Activated naive CD4-positive, alpha-beta T cell treated with anti-CD3 and anti-CD28 coated beads, Interleukin-2, amount 50 U/mL, for 24 hours (primary cell): ENCODE data around the gene CERS5.
"Not testable (repeated sequence)": the region's sequence is repeated elsewhere in the genome, so short reads cannot be mapped to it uniquely, and the experiment has no call there.

Experiments
- H3K27ac Mint-ChIP-seq: one replicate; pipeline ENCODE4 v1.8.0; 2021; ENCODE audit warnings: mild to moderate bottlenecking, mixed read lengths
- H3K27me3 Mint-ChIP-seq: one replicate; pipeline ENCODE4 v1.8.0; 2021; ENCODE audit warnings: mixed read lengths
- H3K36me3 Mint-ChIP-seq: one replicate; pipeline ENCODE4 v1.8.0; 2021; ENCODE audit warnings: mixed read lengths
- H3K4me1 Mint-ChIP-seq: one replicate; pipeline ENCODE4 v1.8.0; 2021; ENCODE audit warnings: mixed read lengths
- H3K4me3 Mint-ChIP-seq: one replicate; pipeline ENCODE4 v1.8.0; 2021; ENCODE audit warnings: mild to moderate bottlenecking, mixed read lengths
- H3K9me3 Mint-ChIP-seq: one replicate; pipeline ENCODE4 v1.8.0; 2021; ENCODE audit warnings: mixed read lengths

Gene CERS5

GRCh38 chr12:50164963-50165362, 2.2 kb downstream of the CERS5 start:
- peak overlapping the region; percentile 90 for H3K27ac Mint-ChIP-seq
- peaks cover 1% of the 10 kb centered on the region for H3K36me3 Mint-ChIP-seq
- peaks cover 33% of the 10 kb centered on the region for H3K4me1 Mint-ChIP-seq
- H3K27me3 Mint-ChIP-seq = no peaks in the 10 kb centered on the region
- H3K9me3 Mint-ChIP-seq = no peaks in the 10 kb centered on the region
- peak overlapping the region; percentile 37 for H3K4me3 Mint-ChIP-seq

- no peaks in the 10 kb centered on the region for H3K27me3 Mint-ChIP-seq
- H3K9me3 Mint-ChIP-seq = no peaks in the 10 kb centered on the region
- H3K4me3 Mint-ChIP-seq = no peak overlapping the region
- H3K4me1 Mint-ChIP-seq = peaks cover 49% of the 10 kb centered on the region
- no peak overlapping the region for H3K27ac Mint-ChIP-seq
- H3K36me3 Mint-ChIP-seq = peaks cover 5% of the 10 kb centered on the region
Measured at GRCh38 chr12:50162230-50162629, 4.9 kb downstream of the CERS5 start.

DNA sequence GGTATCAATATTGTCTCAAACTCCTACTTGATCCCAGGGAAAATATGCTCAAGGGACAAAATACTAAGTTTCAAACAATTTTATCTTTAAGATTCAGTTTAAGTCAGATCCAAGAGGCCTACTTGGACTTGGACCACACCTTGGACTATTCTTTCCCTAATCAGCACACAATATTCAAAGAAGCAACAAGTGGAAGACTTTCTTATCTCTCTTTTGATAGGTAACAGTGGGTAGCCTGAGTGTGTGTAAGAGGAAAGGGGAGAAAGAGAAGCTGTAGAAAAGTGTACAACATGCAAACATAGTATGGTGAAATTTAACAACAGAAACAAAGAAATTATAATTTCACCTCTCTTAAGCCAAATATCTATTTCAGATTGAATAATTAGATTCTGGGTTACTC, 6.5 kb downstream of the CERS5 start:
- H3K27me3 Mint-ChIP-seq = no peaks in the 10 kb centered on the region
- H3K4me3 Mint-ChIP-seq = no peak overlapping the region
- H3K27ac Mint-ChIP-seq = peak overlapping the region; percentile 20
- H3K36me3 Mint-ChIP-seq = peaks cover 4% of the 10 kb centered on the region
- peaks cover 43% of the 10 kb centered on the region for H3K4me1 Mint-ChIP-seq
- H3K9me3 Mint-ChIP-seq = no peaks in the 10 kb centered on the region

- Mint-ChIP-seq H3K36me3 (peaks cover 4% of the 10 kb centered on the region), H3K4me1 (peaks cover 30% of the 10 kb centered on the region), H3K27me3 (no peaks in the 10 kb centered on the region), H3K27ac (peak overlapping the region; percentile 31), H3K9me3 (no peaks in the 10 kb centered on the region), H3K4me3 (no peak overlapping the region)
Measured at GRCh38 chr12:50157259-50157658, 9.9 kb downstream of the CERS5 start.

DNA sequence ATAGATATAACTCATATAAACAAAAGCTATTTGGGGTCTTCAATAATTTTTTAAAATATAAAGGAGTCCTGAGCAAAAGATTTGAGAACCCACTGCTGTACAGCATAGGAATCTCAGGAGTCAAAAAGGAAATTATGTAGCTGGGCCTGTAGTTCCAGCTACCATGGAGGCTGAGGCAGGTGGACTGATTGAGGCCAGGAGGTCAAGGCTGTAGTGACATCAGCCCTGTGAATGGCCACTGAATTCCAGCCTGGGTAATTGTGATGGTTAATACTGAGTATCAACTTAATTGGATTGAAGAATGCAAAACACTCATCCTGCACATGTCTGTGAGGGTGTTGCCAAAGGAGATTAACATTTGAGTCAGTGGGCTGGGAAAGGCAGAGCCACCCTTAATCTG, 10.5 kb downstream of the CERS5 start:
- H3K27me3 Mint-ChIP-seq = no peaks in the 10 kb centered on the region
- no peak overlapping the region for H3K27ac Mint-ChIP-seq
- H3K4me1 Mint-ChIP-seq = peaks cover 33% of the 10 kb centered on the region
- H3K9me3 Mint-ChIP-seq = no peaks in the 10 kb centered on the region
- H3K36me3 Mint-ChIP-seq = peaks cover 4% of the 10 kb centered on the region
- H3K4me3 Mint-ChIP-seq = no peak overlapping the region

DNA sequence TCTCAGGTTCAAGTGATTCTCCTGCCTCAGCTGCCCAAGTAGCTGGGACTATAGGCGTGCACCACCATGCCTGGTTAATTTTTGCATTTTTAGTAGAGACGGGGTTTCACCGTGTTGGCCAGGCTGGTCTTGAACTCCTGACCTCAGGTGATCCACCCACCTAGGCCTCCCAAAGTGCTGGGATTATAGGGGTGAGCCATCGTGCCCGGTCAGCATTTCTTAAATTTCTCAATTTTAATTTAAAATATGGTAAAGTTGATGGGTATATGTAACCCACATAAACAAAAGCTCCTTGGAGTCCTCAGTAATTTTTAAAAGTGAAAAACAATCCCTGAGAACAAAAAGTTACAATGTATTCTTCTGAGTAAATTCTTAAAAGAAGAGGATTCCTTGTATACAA, 12.2 kb downstream of the CERS5 start:
- not testable (repeated sequence) for H3K27me3 Mint-ChIP-seq, H3K4me3 Mint-ChIP-seq, H3K36me3 Mint-ChIP-seq, H3K9me3 Mint-ChIP-seq, H3K27ac Mint-ChIP-seq
- H3K4me1 Mint-ChIP-seq = peaks cover 35% of the 10 kb centered on the region

GRCh38 chr12:50151047-50151687, 16.0 kb downstream of the CERS5 start:
- H3K4me1 Mint-ChIP-seq = peaks cover 22% of the 10 kb centered on the region
- H3K27ac Mint-ChIP-seq = peak overlapping the region; percentile 71
- H3K9me3 Mint-ChIP-seq = no peaks in the 10 kb centered on the region
- H3K4me3 Mint-ChIP-seq = no peak overlapping the region
- H3K27me3 Mint-ChIP-seq = no peaks in the 10 kb centered on the region
- H3K36me3 Mint-ChIP-seq = no peaks in the 10 kb centered on the region

- H3K4me1 Mint-ChIP-seq = peaks cover 27% of the 10 kb centered on the region
Measured at GRCh38 chr12:50149311-50149710, 17.9 kb downstream of the CERS5 start.

DNA sequence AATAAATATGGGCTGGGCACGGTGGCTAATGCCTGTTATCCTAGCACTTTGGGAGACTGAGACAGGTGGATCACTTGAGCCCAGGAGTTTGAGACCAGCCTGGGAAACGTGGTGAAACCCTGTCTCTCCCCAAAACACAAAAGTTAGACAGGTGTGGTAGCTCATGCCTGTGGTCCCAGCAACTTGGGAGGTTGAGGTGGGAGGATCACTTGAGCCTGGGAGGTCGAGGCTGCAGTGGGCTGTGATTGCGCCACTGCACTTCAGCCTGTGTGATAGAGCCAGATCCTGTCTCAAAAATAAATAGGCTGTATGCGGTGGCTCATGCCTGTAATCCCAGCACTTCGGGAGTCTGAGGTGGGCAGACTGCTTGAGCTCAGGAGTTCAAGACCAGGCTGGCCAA, 19.2 kb downstream of the CERS5 start:
- not testable (repeated sequence) for H3K4me3 Mint-ChIP-seq, H3K36me3 Mint-ChIP-seq, H3K9me3 Mint-ChIP-seq, H3K27ac Mint-ChIP-seq, H3K27me3 Mint-ChIP-seq
- peaks cover 27% of the 10 kb centered on the region for H3K4me1 Mint-ChIP-seq

More at GRCh38 chr12:50149311-50149710, 17.9 kb downstream of the CERS5 start:
- Mint-ChIP-seq H3K9me3 (no peaks in the 10 kb centered on the region), H3K27ac (peak overlapping the region; percentile 30), H3K4me3 (no peak overlapping the region), H3K36me3 (peaks cover 1% of the 10 kb centered on the region), H3K27me3 (no peaks in the 10 kb centered on the region)

- H3K9me3 Mint-ChIP-seq = no peaks in the 10 kb centered on the region
- H3K27ac Mint-ChIP-seq = no peak overlapping the region
- H3K36me3 Mint-ChIP-seq = peaks cover 1% of the 10 kb centered on the region
- H3K4me1 Mint-ChIP-seq = peaks cover 27% of the 10 kb centered on the region
- no peak overlapping the region for H3K4me3 Mint-ChIP-seq
- H3K27me3 Mint-ChIP-seq = no peaks in the 10 kb centered on the region
Measured at GRCh38 chr12:50147281-50147680, 19.9 kb downstream of the CERS5 start.

GRCh38 chr12:50145439-50145838, 21.7 kb downstream of the CERS5 start:
- H3K4me3 Mint-ChIP-seq = no peak overlapping the region
- H3K27ac Mint-ChIP-seq = no peak overlapping the region
- no peaks in the 10 kb centered on the region for H3K9me3 Mint-ChIP-seq

DNA sequence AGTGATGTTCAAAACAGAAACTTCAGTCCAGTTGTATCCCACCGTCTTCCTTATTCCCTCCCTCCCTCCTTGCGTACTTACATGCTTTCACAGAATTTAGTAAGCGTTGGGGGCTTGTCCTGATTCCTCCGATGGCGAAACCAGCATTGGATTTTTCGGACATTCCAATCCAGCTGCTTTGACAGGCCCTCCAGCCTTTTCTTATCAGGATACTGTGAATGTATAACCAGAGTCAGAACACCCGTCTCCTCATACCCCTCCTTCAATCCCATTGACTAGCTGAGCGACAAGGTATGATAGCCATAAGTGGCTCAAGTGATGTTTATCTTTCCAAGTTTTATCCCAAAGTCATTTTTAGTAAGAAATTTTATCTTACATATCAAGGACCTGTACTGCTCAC, 24.2 kb downstream of the CERS5 start:
- Mint-ChIP-seq H3K27me3 (no peaks in the 10 kb centered on the region), H3K4me1 (peaks cover 5% of the 10 kb centered on the region), H3K4me3 (no peak overlapping the region), H3K36me3 (peaks cover 5% of the 10 kb centered on the region), H3K9me3 (no peaks in the 10 kb centered on the region), H3K27ac (no peak overlapping the region)

More at GRCh38 chr12:50145439-50145838, 21.7 kb downstream of the CERS5 start:
- H3K36me3 Mint-ChIP-seq = peaks cover 5% of the 10 kb centered on the region
- H3K27me3 Mint-ChIP-seq = no peaks in the 10 kb centered on the region
- peaks cover 14% of the 10 kb centered on the region for H3K4me1 Mint-ChIP-seq

GRCh38 chr12:50132505-50133135, 34.5 kb downstream of the CERS5 start:
- Mint-ChIP-seq H3K36me3 (peaks cover 12% of the 10 kb centered on the region), H3K27me3 (no peaks in the 10 kb centered on the region), H3K9me3 (no peaks in the 10 kb centered on the region), H3K4me1 (peaks cover 11% of the 10 kb centered on the region), H3K4me3 (no peak overlapping the region), H3K27ac (no peak overlapping the region)

GRCh38 chr12:50129290-50129689, 37.9 kb downstream of the CERS5 start:
- H3K27me3 Mint-ChIP-seq = no peaks in the 10 kb centered on the region
- no peak overlapping the region for H3K4me3 Mint-ChIP-seq
- H3K4me1 Mint-ChIP-seq = peaks cover 31% of the 10 kb centered on the region
- H3K9me3 Mint-ChIP-seq = no peaks in the 10 kb centered on the region
- peaks cover 12% of the 10 kb centered on the region for H3K36me3 Mint-ChIP-seq
- no peak overlapping the region for H3K27ac Mint-ChIP-seq

DNA sequence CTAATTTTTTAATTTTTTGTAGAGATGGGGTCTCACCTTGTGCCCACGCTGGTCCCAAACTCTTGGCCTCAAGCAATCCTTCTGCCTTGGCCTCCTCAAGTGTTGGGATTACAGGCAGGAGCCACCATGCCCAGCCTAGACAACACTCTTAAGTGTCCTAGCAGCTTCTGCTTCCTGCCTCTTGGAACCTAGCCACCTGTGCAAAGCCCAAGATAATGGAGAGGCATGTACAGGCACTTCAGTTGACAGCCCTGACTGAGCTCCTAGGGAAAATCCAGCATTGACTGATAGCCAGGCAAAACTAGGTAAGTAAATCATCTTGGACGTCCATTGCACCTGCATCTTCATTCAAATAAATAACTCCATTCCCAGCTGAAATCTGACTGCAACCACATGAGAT, 39.6 kb downstream of the CERS5 start:
- H3K36me3 Mint-ChIP-seq = peaks cover 11% of the 10 kb centered on the region
- H3K4me1 Mint-ChIP-seq = peaks cover 36% of the 10 kb centered on the region
- no peaks in the 10 kb centered on the region for H3K9me3 Mint-ChIP-seq
- H3K27ac Mint-ChIP-seq = peak overlapping the region; percentile 38
- H3K4me3 Mint-ChIP-seq = no peak overlapping the region
- H3K27me3 Mint-ChIP-seq = no peaks in the 10 kb centered on the region

DNA sequence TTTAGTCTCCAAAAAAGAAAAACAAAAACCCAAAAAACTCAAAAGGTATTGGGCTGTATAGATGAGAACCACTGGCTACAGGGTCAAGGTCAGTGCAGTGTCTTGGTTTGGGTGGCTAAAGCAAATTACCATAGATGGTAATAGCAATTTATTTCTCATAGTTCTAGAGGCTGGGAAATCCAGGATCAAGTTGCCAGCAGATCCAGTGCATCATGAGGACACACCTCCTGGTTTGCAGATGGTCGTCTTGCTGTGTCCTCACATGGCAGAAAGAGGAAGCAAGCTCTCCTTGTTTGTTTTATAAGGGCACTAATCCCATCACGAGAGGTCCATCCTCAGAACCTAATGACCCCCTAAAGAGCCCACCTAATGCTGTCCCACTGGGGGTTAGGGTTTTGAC, 44.0 kb downstream of the CERS5 start:
- Mint-ChIP-seq H3K4me3 (no peak overlapping the region), H3K9me3 (no peaks in the 10 kb centered on the region), H3K27ac (no peak overlapping the region), H3K27me3 (no peaks in the 10 kb centered on the region), H3K4me1 (peaks cover 41% of the 10 kb centered on the region), H3K36me3 (peaks cover 8% of the 10 kb centered on the region)

- Mint-ChIP-seq H3K36me3 (peaks cover 8% of the 10 kb centered on the region), H3K9me3 (no peaks in the 10 kb centered on the region), H3K4me3 (no peak overlapping the region), H3K4me1 (peaks cover 43% of the 10 kb centered on the region), H3K27ac (no peak overlapping the region), H3K27me3 (no peaks in the 10 kb centered on the region)
Measured at GRCh38 chr12:50121641-50122040, 45.5 kb downstream of the CERS5 start.
